ENCODE results near the gene SLC34A1. TPM values are rescaled to one million over a fixed set of nuclear protein-coding genes. Genes with fewer than 3 reads are reported as not detected.

The SLC34A1 gene, protein sequence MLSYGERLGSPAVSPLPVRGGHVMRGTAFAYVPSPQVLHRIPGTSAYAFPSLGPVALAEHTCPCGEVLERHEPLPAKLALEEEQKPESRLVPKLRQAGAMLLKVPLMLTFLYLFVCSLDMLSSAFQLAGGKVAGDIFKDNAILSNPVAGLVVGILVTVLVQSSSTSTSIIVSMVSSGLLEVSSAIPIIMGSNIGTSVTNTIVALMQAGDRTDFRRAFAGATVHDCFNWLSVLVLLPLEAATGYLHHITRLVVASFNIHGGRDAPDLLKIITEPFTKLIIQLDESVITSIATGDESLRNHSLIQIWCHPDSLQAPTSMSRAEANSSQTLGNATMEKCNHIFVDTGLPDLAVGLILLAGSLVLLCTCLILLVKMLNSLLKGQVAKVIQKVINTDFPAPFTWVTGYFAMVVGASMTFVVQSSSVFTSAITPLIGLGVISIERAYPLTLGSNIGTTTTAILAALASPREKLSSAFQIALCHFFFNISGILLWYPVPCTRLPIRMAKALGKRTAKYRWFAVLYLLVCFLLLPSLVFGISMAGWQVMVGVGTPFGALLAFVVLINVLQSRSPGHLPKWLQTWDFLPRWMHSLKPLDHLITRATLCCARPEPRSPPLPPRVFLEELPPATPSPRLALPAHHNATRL
- 0.31 TPM in 1 of 2 replicates, not detected in the other for total RNA-seq (2014; rRNA removed; shearing (Covaris generic))
- not detected in 2 replicates for polyA plus RNA-seq (2016; fragmentation: Nextera tagmentation; extraction: Ambion mirVana)
- long read RNA-seq, result 0 reads

GRCh38 chr5:177384134-177384533, at the start of gene SLC34A1:
Gene SLC34A1, plus strand, starts transcription at chr5:177384434. Its CDS starts 1,308 bp downstream, at chr5:177385742.
- Mint-ChIP-seq H3K4me3 (no peak within 1 kb of the TSS), H3K4me1 (peaks cover 18% of the 10 kb centered on the region), H3K9me3 (no peaks in the 10 kb centered on the region), H3K27ac (no peak within 1 kb of the TSS), H3K36me3 (ENCODE audit: low read depth) (no peaks in the 10 kb centered on the region; the same call in 2 of the 3 replicates), H3K27me3 (ENCODE audit: insufficient read depth, low read depth, poor library complexity) (peaks cover 22% of the 10 kb centered on the region)
- Histone ChIP-seq H3K4me3 (no peak within 1 kb of the TSS), H3K36me3 (ENCODE audit: insufficient read depth) (no peaks in the 10 kb centered on the region), H3K27ac (ENCODE audit: low read depth) (no peak within 1 kb of the TSS), H3K9me2 (ENCODE audit: insufficient read depth) (no peaks in the 10 kb centered on the region), H3F3A (replicated peaks; ENCODE audit: low read depth) (no peaks in the 10 kb centered on the region), H3K79me2 (replicated peaks; ENCODE audit: insufficient read depth) (no peaks in the 10 kb centered on the region), H3K27me3 (ENCODE audit: insufficient read depth) (0 out of 2 replicates have a peak, but pooled peaks cover 6% of the 10 kb centered on the region), H2AFZ (no peak within 1 kb of the TSS), H4K20me1 (replicated peaks; ENCODE audit: insufficient read depth) (no peaks in the 10 kb centered on the region), H3K4me1 (ENCODE audit: insufficient read depth) (no peaks in the 10 kb centered on the region), H3K4me2 (no peak within 1 kb of the TSS)
- ATAC-seq (no peak), DNase-seq (ENCODE audit: low spot score) (no peak)
- TF ChIP-seq, protein P1, sequence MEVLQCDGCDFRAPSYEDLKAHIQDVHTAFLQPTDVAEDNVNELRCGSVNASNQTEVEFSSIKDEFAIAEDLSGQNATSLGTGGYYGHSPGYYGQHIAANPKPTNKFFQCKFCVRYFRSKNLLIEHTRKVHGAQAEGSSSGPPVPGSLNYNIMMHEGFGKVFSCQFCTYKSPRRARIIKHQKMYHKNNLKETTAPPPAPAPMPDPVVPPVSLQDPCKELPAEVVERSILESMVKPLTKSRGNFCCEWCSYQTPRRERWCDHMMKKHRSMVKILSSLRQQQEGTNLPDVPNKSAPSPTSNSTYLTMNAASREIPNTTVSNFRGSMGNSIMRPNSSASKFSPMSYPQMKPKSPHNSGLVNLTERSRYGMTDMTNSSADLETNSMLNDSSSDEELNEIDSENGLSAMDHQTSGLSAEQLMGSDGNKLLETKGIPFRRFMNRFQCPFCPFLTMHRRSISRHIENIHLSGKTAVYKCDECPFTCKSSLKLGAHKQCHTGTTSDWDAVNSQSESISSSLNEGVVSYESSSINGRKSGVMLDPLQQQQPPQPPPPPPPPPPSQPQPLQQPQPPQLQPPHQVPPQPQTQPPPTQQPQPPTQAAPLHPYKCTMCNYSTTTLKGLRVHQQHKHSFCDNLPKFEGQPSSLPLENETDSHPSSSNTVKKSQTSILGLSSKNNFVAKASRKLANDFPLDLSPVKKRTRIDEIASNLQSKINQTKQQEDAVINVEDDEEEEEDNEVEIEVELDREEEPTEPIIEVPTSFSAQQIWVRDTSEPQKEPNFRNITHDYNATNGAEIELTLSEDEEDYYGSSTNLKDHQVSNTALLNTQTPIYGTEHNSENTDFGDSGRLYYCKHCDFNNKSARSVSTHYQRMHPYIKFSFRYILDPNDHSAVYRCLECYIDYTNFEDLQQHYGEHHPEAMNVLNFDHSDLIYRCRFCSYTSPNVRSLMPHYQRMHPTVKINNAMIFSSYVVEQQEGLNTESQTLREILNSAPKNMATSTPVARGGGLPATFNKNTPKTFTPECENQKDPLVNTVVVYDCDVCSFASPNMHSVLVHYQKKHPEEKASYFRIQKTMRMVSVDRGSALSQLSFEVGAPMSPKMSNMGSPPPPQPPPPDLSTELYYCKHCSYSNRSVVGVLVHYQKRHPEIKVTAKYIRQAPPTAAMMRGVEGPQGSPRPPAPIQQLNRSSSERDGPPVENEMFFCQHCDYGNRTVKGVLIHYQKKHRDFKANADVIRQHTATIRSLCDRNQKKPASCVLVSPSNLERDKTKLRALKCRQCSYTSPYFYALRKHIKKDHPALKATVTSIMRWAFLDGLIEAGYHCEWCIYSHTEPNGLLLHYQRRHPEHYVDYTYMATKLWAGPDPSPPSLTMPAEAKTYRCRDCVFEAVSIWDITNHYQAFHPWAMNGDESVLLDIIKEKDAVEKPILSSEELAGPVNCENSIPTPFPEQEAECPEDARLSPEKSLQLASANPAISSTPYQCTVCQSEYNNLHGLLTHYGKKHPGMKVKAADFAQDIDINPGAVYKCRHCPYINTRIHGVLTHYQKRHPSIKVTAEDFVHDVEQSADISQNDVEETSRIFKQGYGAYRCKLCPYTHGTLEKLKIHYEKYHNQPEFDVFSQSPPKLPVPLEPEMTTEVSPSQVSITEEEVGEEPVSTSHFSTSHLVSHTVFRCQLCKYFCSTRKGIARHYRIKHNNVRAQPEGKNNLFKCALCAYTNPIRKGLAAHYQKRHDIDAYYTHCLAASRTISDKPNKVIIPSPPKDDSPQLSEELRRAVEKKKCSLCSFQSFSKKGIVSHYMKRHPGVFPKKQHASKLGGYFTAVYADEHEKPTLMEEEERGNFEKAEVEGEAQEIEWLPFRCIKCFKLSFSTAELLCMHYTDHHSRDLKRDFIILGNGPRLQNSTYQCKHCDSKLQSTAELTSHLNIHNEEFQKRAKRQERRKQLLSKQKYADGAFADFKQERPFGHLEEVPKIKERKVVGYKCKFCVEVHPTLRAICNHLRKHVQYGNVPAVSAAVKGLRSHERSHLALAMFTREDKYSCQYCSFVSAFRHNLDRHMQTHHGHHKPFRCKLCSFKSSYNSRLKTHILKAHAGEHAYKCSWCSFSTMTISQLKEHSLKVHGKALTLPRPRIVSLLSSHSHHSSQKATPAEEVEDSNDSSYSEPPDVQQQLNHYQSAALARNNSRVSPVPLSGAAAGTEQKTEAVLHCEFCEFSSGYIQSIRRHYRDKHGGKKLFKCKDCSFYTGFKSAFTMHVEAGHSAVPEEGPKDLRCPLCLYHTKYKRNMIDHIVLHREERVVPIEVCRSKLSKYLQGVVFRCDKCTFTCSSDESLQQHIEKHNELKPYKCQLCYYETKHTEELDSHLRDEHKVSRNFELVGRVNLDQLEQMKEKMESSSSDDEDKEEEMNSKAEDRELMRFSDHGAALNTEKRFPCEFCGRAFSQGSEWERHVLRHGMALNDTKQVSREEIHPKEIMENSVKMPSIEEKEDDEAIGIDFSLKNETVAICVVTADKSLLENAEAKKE (CRISPR knock-in tag; IDR thresholded peaks at IDR 0.05), result no peak
- TF ChIP-seq REST (IDR thresholded peaks at IDR 0.05; ENCODE audit: unreplicated experiment) (no peak), ZNF114 (CRISPR knock-in tag; IDR thresholded peaks at IDR 0.05) (no peak), CREB1 (CRISPR knock-in tag; IDR thresholded peaks at IDR 0.05; ENCODE audit: low read depth) (no peak), JUNB (IDR thresholded peaks at IDR 0.05; ENCODE audit: unreplicated experiment) (no peak), CTCF (conservative IDR thresholded peaks at IDR 0.05; ENCODE audit: low read depth in 2 of 2) (no peak), EZH2phosphoT487 (IDR thresholded peaks at IDR 0.05; ENCODE audit: unreplicated experiment) (no peak), STAT1 (IDR thresholded peaks at IDR 0.05; ENCODE audit: unreplicated experiment) (no peak), ZNF331 (CRISPR knock-in tag; IDR thresholded peaks at IDR 0.05; ENCODE audit: low read depth) (no peak), EZH2 (IDR thresholded peaks at IDR 0.05; ENCODE audit: low read depth, unreplicated experiment) (no peak), POLR2AphosphoS5 (IDR thresholded peaks at IDR 0.05; ENCODE audit: low read depth) (no peak), NANOG (IDR thresholded peaks at IDR 0.05; ENCODE audit: borderline replicate concordance) (no peak)
- TF ChIP-seq, protein P2, sequence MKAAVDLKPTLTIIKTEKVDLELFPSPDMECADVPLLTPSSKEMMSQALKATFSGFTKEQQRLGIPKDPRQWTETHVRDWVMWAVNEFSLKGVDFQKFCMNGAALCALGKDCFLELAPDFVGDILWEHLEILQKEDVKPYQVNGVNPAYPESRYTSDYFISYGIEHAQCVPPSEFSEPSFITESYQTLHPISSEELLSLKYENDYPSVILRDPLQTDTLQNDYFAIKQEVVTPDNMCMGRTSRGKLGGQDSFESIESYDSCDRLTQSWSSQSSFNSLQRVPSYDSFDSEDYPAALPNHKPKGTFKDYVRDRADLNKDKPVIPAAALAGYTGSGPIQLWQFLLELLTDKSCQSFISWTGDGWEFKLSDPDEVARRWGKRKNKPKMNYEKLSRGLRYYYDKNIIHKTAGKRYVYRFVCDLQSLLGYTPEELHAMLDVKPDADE (IDR thresholded peaks at IDR 0.05), result no peak

Measured in GM23338 (cell line).